Body of pancreas (tissue), 4 donors: ENCODE data around the gene SPIRE1. TPM values are rescaled to one million over a fixed set of nuclear protein-coding genes. Genes with fewer than 3 reads are reported as not detected.

Experiments used
- ATAC-seq: fragments of 150-250 bp; one replicate; pipeline ENCODE4 v1.9.1; 2016
- DNase-seq, 4 donors: peaks; one replicate each; pipeline ENCODE4 v3.0.0-alpha.2; 2019
- H3K27ac ChIP-seq, 4 donors: fragments of 200-600 bp; sonication (generic); 1 replicate in 3 of 4; 2 replicates in 1 of 4; pipeline versions ENCODE4 v1.5.1 to v1.6.1; 2016 to 2019; ENCODE audit warnings: mild to moderate bottlenecking in 1 of 4, mixed read lengths in 1 of 4, moderate library complexity in 1 of 4
- H3K27me3 ChIP-seq, 2 donors: fragments of 200-600 bp; sonication (generic); one replicate each; pipeline ENCODE4 v1.6.0; 2016; ENCODE audit warnings: mild to moderate bottlenecking in 1 of 2
- H3K36me3 ChIP-seq, 2 donors: fragments of 200-600 bp; sonication (generic); replicated peaks in 1 of 2; 2 replicates each; pipeline ENCODE4 v1.5.1; 2016; ENCODE audit warnings: low read depth in 2 of 2; ENCODE audit not compliant: insufficient read depth in 1 of 2
- H3K4me1 ChIP-seq: fragments of 200-600 bp; sonication (generic); one replicate; pipeline ENCODE4 v1.6.0; 2016
- H3K4me3 ChIP-seq, 2 donors: fragments of 200-600 bp; sonication (generic); 1 replicate in 1 of 2; 2 replicates in 1 of 2; pipeline ENCODE4 v1.5.1; 2016 to 2019
- H3K9me3 ChIP-seq, 3 donors: fragments of 200-600 bp; sonication (generic); 1 replicate in 2 of 3; 2 replicates in 1 of 3; pipeline ENCODE4 v1.5.1; 2016
- POLR2A ChIP-seq, 3 donors: fragments of 450-650 bp; IDR thresholded peaks; one replicate each; pipeline ENCODE4 v1.6.1; 2016; ENCODE audit warnings: antibody characterized with exemption in 3 of 3, mild to moderate bottlenecking in 2 of 3
- WGBS, 2 donors: methylation state at CpG; one replicate each; pipeline ENCODE4 v1.1.5; 2017; 5-methylcytosine and 5-hydroxymethylcytosine counted together
- intact Hi-C: fragments of 100-400 bp; cut with DNase I; formaldehyde crosslinking; loops from one replicate; pipeline ENCODE4 v1.15.1; 2023
- total RNA-seq, 2 donors: library from RNA; depleted of rRNA; stranded (reverse); fragments of >200 nt; gene quantifications; one replicate each; pipeline ENCODE4 v1.1.0, GENCODE V29; 2016
- TF ChIP-seq, protein P1 (sequence below), 7 experiments: fragments of 450-650 bp in 4 of 7; fragments of 200-600 bp in 3 of 7; sonication (generic) in 3 of 7; IDR thresholded peaks; one replicate each; pipeline ENCODE4 v1.5.1; 2016 to 2019; ENCODE audit warnings: antibody characterized with exemption in 7 of 7

Gene SPIRE1
- total RNA-seq, 2 donors from 2014 or later: 8.2 to 15.0 TPM

DNA sequence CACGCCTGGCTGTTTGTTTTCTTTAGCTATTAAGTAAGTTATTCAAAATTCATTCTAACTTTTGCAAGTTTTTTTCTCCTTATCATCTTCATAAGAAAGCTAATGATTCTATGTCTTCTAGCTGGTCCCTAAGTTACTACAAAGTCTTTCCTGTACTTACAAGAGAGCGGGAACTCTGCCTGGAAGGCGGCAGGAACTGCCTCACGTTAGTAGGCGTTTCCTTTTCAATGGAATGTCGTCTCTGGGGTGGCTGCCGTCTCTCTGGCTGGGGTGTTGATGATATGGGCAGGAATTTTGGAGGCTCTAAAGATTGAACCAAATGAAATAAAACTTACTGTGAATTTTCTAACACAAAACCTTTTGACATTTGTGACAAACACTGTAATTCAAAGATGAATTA lies 194.7 kb downstream of the SPIRE1 start:
- TF ChIP-seq POLR2A (IDR thresholded peaks at IDR 0.05): no peak
- TF ChIP-seq, protein P1, sequence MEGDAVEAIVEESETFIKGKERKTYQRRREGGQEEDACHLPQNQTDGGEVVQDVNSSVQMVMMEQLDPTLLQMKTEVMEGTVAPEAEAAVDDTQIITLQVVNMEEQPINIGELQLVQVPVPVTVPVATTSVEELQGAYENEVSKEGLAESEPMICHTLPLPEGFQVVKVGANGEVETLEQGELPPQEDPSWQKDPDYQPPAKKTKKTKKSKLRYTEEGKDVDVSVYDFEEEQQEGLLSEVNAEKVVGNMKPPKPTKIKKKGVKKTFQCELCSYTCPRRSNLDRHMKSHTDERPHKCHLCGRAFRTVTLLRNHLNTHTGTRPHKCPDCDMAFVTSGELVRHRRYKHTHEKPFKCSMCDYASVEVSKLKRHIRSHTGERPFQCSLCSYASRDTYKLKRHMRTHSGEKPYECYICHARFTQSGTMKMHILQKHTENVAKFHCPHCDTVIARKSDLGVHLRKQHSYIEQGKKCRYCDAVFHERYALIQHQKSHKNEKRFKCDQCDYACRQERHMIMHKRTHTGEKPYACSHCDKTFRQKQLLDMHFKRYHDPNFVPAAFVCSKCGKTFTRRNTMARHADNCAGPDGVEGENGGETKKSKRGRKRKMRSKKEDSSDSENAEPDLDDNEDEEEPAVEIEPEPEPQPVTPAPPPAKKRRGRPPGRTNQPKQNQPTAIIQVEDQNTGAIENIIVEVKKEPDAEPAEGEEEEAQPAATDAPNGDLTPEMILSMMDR (IDR thresholded peaks at IDR 0.05): no peak
- WGBS, 2 donors: 81 to 89% methylated on average over 7 of the region's 7 CpGs
- H3K27me3 ChIP-seq: no peaks in the 10 kb centered on the region
- peaks cover 0 to 9% of the 10 kb centered on the region in 2 donors for H3K36me3 ChIP-seq
- intact Hi-C loops: no loop called here
- H3K9me3 ChIP-seq: no peaks in the 10 kb centered on the region
- no peaks in the 10 kb centered on the region for H3K4me1 ChIP-seq
- H3K4me3 ChIP-seq: no peak overlapping the region
- no peak for DNase-seq
- no peak for ATAC-seq
- H3K27ac ChIP-seq: no peak overlapping the region

DNA sequence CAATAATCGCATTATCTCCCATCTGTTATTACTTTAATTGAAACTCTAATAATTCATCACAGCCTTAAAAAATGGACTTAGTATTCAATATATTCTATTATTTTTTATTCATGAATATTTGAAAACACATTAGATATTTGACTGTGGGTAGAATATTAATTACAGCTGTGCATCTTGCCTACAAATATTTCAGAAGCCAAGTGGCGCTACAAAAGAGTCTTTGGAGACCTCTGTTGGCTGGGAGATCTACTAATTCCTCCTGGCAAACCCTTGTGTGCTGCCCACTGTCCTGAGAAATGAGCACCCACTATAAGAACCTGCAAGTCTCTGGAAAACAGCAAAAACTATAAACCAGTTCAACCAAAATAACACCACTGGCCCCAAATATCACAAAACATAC lies 195.7 kb downstream of the SPIRE1 start:
- Histone ChIP-seq H3K4me3 (no peak overlapping the region), H3K27ac (no peak overlapping the region), H3K9me3 (no peaks in the 10 kb centered on the region), H3K36me3 (peaks cover 0 to 9% of the 10 kb centered on the region in 2 donors), H3K27me3 (no peaks in the 10 kb centered on the region), H3K4me1 (no peaks in the 10 kb centered on the region)
- intact Hi-C loops: no loop called here
- 92 to 98% methylated on average over 2 of the region's 2 CpGs for WGBS, 2 donors
- DNase-seq: no peak
- ATAC-seq: no peak
- TF ChIP-seq POLR2A (IDR thresholded peaks at IDR 0.05): no peak
- TF ChIP-seq, protein P1 (IDR thresholded peaks at IDR 0.05): no peak

DNA sequence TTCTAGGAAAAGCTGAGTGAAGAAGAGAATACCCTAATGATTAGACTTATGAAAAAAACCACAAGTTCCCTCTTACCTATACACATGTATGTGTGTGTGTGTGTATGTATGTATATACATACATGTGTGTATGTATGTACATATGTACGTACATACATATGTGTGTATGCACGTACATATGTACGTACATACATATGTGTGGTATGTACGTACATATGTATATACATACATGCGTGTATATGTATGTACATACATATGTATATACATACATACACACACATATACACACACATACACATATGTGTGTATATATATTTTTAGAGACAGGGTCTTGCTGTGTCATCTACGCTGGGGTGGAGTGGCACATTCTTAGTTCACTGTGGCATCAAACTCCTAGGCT lies 196.6 kb downstream of the SPIRE1 start:
- WGBS, 2 donors: 65 to 69% methylated on average over 6 of the region's 6 CpGs
- Histone ChIP-seq H3K27me3 (no peaks in the 10 kb centered on the region), H3K9me3 (no peaks in the 10 kb centered on the region), H3K36me3 (peaks cover 0 to 9% of the 10 kb centered on the region in 2 donors), H3K27ac (no peak overlapping the region), H3K4me1 (no peaks in the 10 kb centered on the region), H3K4me3 (no peak overlapping the region)
- intact Hi-C loops: no loop called here
- ATAC-seq: no peak
- DNase-seq: no peak
- TF ChIP-seq, protein P1 (IDR thresholded peaks at IDR 0.05): no peak
- TF ChIP-seq POLR2A (IDR thresholded peaks at IDR 0.05): no peak

DNA sequence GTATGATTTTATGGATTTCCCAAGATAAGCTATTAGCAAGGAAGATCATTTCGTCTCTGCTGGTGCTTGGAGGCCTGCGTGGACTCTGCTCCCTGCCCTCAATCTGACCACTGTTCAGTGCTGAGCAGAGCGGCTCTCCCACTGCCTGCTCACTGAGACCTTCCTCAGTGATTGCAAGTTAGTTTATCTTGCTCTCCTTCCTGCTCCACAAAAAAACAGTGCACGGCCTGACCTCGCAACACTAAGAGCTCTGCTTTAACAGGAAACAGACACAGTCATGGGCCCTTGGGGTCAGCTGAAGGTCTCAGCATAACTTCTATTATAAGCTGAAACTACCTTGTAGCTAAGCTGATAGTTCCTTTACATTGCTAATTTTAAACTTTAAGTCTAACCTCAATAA lies 197.0 kb downstream of the SPIRE1 start:
- H3K9me3 ChIP-seq: no peaks in the 10 kb centered on the region
- DNase-seq (no peak), ATAC-seq (no peak)
- H3K4me3 ChIP-seq: no peak overlapping the region
- H3K27ac ChIP-seq: no peak overlapping the region
- TF ChIP-seq POLR2A (IDR thresholded peaks at IDR 0.05): no peak
- TF ChIP-seq, protein P1 (IDR thresholded peaks at IDR 0.05): no peak
- H3K4me1 ChIP-seq: no peaks in the 10 kb centered on the region
- H3K27me3 ChIP-seq: no peaks in the 10 kb centered on the region
- peaks cover 0 to 9% of the 10 kb centered on the region in 2 donors for H3K36me3 ChIP-seq
- intact Hi-C loops: no loop called here
- WGBS, 2 donors: 80 to 83% methylated on average over 5 of the region's 5 CpGs

DNA sequence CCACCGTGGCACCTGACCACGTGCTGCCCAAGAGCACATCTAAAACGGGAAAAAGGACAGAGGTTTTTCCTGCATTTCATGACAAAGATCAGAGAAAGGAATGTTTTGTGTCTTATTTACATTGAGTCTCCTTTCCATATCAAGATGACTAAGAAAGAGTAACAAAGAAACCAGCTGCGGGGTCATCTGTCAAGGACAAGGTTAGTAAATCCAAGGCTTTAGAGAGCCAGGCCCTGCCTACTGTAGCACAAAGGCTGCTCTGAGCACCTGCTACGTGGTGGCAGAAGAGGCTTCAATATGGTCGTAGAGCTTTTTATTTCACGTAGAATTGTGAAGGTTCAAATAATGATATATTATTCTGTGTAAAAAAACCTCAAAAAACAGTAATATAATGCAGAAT lies 199.1 kb downstream of the SPIRE1 start:
- 81 to 83% methylated on average over 7 of the region's 7 CpGs for WGBS, 2 donors
- no peaks in the 10 kb centered on the region for H3K9me3 ChIP-seq
- H3K27me3 ChIP-seq: no peaks in the 10 kb centered on the region
- H3K4me1 ChIP-seq: no peaks in the 10 kb centered on the region
- no peak overlapping the region for H3K4me3 ChIP-seq
- TF ChIP-seq POLR2A (IDR thresholded peaks at IDR 0.05): no peak
- TF ChIP-seq, protein P1 (IDR thresholded peaks at IDR 0.05): no peak
- no peak for DNase-seq
- intact Hi-C loops: no loop called here
- H3K27ac ChIP-seq: no peak overlapping the region
- no peak for ATAC-seq
- peaks cover 0 to 6% of the 10 kb centered on the region in 2 donors for H3K36me3 ChIP-seq
